GM12878 (cell line): ENCODE measurements around the gene CLINT1.

ENCODE experiments used
- ETV6 ChIP-seq, 2 experiments: fragments of 450-650 bp in 1 of 2; IDR thresholded peaks in 1 of 2; conservative IDR thresholded peaks in 1 of 2; 2 replicates each; pipeline ENCODE4 v1.6.1; 2014; ENCODE audit warnings: antibody characterized with exemption in 1 of 2, borderline replicate concordance in 1 of 2, low read depth in 1 of 2, mild to moderate bottlenecking in 1 of 2, moderate library complexity in 1 of 2
- EZH2 ChIP-seq: IDR thresholded peaks from 2 replicates; pipeline ENCODE4 v1.6.1; 2012; ENCODE audit warnings: low read depth, mild to moderate bottlenecking, control low read depth, inconsistent platforms, low read length, borderline replicate concordance; ENCODE audit not compliant: control insufficient read depth
- HDGF ChIP-seq: fragments of 450-650 bp; IDR thresholded peaks from 2 replicates; pipeline ENCODE4 v1.6.1; 2016; ENCODE audit warnings: antibody characterized with exemption
- JUND ChIP-seq: IDR thresholded peaks from 2 replicates; pipeline ENCODE4 v1.6.1; 2012; ENCODE audit warnings: low read depth, mild to moderate bottlenecking, low read length, improper control_type of control experiment, moderate library complexity
- RCOR1 ChIP-seq: conservative IDR thresholded peaks from 2 replicates; pipeline ENCODE4 v1.6.1; 2012; ENCODE audit warnings: low read depth, low read length, improper control_type of control experiment
- RUNX3 ChIP-seq: IDR thresholded peaks from 2 replicates; pipeline ENCODE4 v1.6.1; 2012; ENCODE audit warnings: low read length, inconsistent platforms
- SMAD1 ChIP-seq: fragments of 450-650 bp; IDR thresholded peaks from 2 replicates; pipeline ENCODE4 v1.6.1; 2018; ENCODE audit warnings: mild to moderate bottlenecking, low read depth; ENCODE audit not compliant: partially characterized antibody
- ZNF24 ChIP-seq: fragments of 450-650 bp; IDR thresholded peaks from 2 replicates; pipeline ENCODE4 v1.6.1; 2017; ENCODE audit warnings: antibody characterized with exemption, mild to moderate bottlenecking
- TF ChIP-seq, protein P1 (sequence below): fragments of 150-350 bp; IDR thresholded peaks from 2 replicates; pipeline ENCODE4 v1.6.1; 2016; ENCODE audit warnings: low read depth, low read length
- TF ChIP-seq, protein P2 (sequence below), 3 experiments: IDR thresholded peaks in 2 of 3; conservative IDR thresholded peaks in 1 of 3; 2 replicates each; pipeline ENCODE4 v1.5.1; 2011; ENCODE audit warnings: low read depth in 3 of 3, low read length in 3 of 3, mild to moderate bottlenecking in 3 of 3, control low read depth in 2 of 3, moderate library complexity in 2 of 3, inconsistent platforms in 1 of 3, mixed read lengths in 1 of 3; ENCODE audit not compliant: control insufficient read depth in 2 of 3, insufficient read depth in 1 of 3; ENCODE audit errors: extremely low read depth in 1 of 3

DNA sequence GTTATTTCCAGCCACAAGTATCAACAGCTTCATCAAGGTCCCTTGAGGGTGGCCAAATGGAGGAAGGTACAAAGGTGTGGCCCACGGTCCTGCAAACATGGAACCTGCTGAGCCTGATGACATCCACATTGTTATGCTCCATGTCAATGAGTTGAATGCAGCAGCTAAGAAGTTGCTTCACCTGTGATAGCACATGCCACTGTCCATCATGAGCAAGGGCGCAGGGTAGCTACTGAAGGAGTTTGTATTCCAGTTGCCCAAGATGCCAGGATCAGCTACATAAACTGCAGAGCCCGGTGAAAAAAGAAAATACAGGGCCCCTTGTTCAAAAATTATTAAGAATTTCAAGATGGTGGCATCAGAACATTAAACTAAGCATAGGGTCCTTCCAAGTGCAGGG, 91.3 kb downstream of the CLINT1 start:
- TF ChIP-seq EZH2 (no peak), JUND (no peak), HDGF (no peak), RUNX3 (no peak), RCOR1 (no peak), ETV6 (conservative IDR thresholded peaks at IDR 0.05 in 1 of 2, IDR thresholded peaks at IDR 0.05 in 1 of 2; ENCODE audit: borderline replicate concordance in 1 of 2, low read depth in 1 of 2) (no peak), SMAD1 (no peak), ZNF24 (no peak)
- TF ChIP-seq, protein P1, sequence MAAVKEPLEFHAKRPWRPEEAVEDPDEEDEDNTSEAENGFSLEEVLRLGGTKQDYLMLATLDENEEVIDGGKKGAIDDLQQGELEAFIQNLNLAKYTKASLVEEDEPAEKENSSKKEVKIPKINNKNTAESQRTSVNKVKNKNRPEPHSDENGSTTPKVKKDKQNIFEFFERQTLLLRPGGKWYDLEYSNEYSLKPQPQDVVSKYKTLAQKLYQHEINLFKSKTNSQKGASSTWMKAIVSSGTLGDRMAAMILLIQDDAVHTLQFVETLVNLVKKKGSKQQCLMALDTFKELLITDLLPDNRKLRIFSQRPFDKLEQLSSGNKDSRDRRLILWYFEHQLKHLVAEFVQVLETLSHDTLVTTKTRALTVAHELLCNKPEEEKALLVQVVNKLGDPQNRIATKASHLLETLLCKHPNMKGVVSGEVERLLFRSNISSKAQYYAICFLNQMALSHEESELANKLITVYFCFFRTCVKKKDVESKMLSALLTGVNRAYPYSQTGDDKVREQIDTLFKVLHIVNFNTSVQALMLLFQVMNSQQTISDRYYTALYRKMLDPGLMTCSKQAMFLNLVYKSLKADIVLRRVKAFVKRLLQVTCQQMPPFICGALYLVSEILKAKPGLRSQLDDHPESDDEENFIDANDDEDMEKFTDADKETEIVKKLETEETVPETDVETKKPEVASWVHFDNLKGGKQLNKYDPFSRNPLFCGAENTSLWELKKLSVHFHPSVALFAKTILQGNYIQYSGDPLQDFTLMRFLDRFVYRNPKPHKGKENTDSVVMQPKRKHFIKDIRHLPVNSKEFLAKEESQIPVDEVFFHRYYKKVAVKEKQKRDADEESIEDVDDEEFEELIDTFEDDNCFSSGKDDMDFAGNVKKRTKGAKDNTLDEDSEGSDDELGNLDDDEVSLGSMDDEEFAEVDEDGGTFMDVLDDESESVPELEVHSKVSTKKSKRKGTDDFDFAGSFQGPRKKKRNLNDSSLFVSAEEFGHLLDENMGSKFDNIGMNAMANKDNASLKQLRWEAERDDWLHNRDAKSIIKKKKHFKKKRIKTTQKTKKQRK: no peak
- TF ChIP-seq, protein P2, sequence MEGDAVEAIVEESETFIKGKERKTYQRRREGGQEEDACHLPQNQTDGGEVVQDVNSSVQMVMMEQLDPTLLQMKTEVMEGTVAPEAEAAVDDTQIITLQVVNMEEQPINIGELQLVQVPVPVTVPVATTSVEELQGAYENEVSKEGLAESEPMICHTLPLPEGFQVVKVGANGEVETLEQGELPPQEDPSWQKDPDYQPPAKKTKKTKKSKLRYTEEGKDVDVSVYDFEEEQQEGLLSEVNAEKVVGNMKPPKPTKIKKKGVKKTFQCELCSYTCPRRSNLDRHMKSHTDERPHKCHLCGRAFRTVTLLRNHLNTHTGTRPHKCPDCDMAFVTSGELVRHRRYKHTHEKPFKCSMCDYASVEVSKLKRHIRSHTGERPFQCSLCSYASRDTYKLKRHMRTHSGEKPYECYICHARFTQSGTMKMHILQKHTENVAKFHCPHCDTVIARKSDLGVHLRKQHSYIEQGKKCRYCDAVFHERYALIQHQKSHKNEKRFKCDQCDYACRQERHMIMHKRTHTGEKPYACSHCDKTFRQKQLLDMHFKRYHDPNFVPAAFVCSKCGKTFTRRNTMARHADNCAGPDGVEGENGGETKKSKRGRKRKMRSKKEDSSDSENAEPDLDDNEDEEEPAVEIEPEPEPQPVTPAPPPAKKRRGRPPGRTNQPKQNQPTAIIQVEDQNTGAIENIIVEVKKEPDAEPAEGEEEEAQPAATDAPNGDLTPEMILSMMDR (IDR thresholded peaks at IDR 0.05 in 2 of 3, conservative IDR thresholded peaks at IDR 0.05 in 1 of 3; ENCODE audit: control insufficient read depth in 2 of 3, extremely low read depth in 1 of 3, insufficient read depth in 1 of 3, low read depth in 3 of 3, low read length in 3 of 3): no peak
